HCT116 (cell line): ENCODE measurements around the gene PJA2. TPM values are rescaled to one million over a fixed set of nuclear protein-coding genes. Genes with fewer than 3 reads are reported as not detected.
A peak's percentile ranks its signal among the peaks of the same experiment; 100 is the strongest.

Experiments
- ATAC-seq: fragments of 200-7000 bp; cut with Tn5 transposase; 2 replicates; pipeline ENCODE4 v1.9.1; 2020; ENCODE audit warnings: mild to moderate bottlenecking, moderate library complexity
- Bru-seq: library from RNA; stranded (reverse); fragments of 400-500 nt; gene quantifications from one replicate; lab custom pipeline; 2021; lab: Mats Ljungman, UMichigan
- BruChase-seq, 2 experiments: library from RNA; stranded (reverse); fragments of 400-500 nt; gene quantifications; one replicate each; lab custom pipeline; 2021; lab: Mats Ljungman, UMichigan
- BruUV-seq: library from RNA; stranded (reverse); fragments of 400-500 nt; replicated peaks from 2 replicates; lab custom pipeline; 2021; lab: Mats Ljungman, UMichigan
- CTCF ChIA-PET: fragments of 300-600 bp; sonication (Branson Sonifier 250); formaldehyde crosslinking; loops from one replicate; lab custom pipeline; 2021; ENCODE audit warnings: antibody characterized with exemption; lab: Charles Lee
- POLR2A ChIA-PET: fragments of 300-600, 350-600 bp; sonication (Branson Sonifier 250); formaldehyde crosslinking; loops from one replicate; lab custom pipeline; 2021; ENCODE audit warnings: antibody characterized with exemption; lab: Charles Lee
- RAD21 ChIA-PET, 2 experiments: fragments of 300-600 bp; sonication (Branson Sonifier 250); formaldehyde crosslinking; loops; one replicate each; lab custom pipeline; 2023; ENCODE audit warnings: low total read pairs in 2 of 2; ENCODE audit not compliant: uncharacterized antibody in 2 of 2, unreplicated experiment in 2 of 2, low non-redundant PET in 1 of 2; lab: Charles Lee
- DNase-seq: peaks from one replicate; pipeline ENCODE4 v3.0.0-alpha.2; 2010; ENCODE audit warnings: low read depth, low spot score
- H2AFZ ChIP-seq: fragments of 200-600 bp; shearing (Covaris generic), sonication (generic); 2 replicates; pipeline ENCODE4 v1.6.1; 2017; ENCODE audit warnings: low read depth, mixed run types, mixed read lengths, antibody characterized with exemption, low read length; ENCODE audit not compliant: poor library complexity, severe bottlenecking
- H3K27ac ChIP-seq: 2 replicates; pipeline ENCODE4 v1.5.1; 2012; ENCODE audit warnings: low read depth, low read length
- H3K27me3 ChIP-seq: fragments of 200-600 bp; sonication (generic); 2 replicates; pipeline ENCODE4 v1.6.1; 2016; ENCODE audit warnings: mixed run types, low read length, mixed read lengths; ENCODE audit not compliant: insufficient read depth
- H3K36me3 ChIP-seq, 2 experiments: fragments of 200-500 bp in 1 of 2; fragments of 200-600 bp in 1 of 2; sonication (Bioruptor generic) in 1 of 2; sonication (generic) in 1 of 2; 2 replicates each; pipeline versions ENCODE4 v1.5.1 to v1.6.1; 2014 to 2016; ENCODE audit warnings: low read length in 2 of 2, inconsistent platforms in 1 of 2, mixed read lengths in 1 of 2, mixed run types in 1 of 2; ENCODE audit not compliant: insufficient read depth in 2 of 2, control insufficient read depth in 1 of 2
- H3K4me1 ChIP-seq, 2 experiments: fragments of 200-600 bp in 1 of 2; sonication (generic) in 1 of 2; 2 replicates each; pipeline versions ENCODE4 v1.5.1 to v1.6.1; 2012 to 2017; ENCODE audit warnings: low read length in 2 of 2, inconsistent platforms in 1 of 2, mild to moderate bottlenecking in 1 of 2, mixed read lengths in 1 of 2, mixed run types in 1 of 2, moderate library complexity in 1 of 2; ENCODE audit not compliant: insufficient read depth in 2 of 2, control insufficient read depth in 1 of 2
- H3K4me2 ChIP-seq: fragments of 200-600 bp; sonication (generic); 2 replicates; pipeline ENCODE4 v1.6.1; 2017; ENCODE audit warnings: mixed run types, low read length, mixed read lengths
- H3K4me3 ChIP-seq, 2 experiments: fragments of 200-600 bp in 1 of 2; sonication (generic) in 1 of 2; replicated peaks in 1 of 2; 2 replicates each; pipeline ENCODE4 v1.5.1; 2011 to 2016; ENCODE audit warnings: low read length in 2 of 2, control low read depth in 1 of 2, low read depth in 1 of 2, mild to moderate bottlenecking in 1 of 2, mixed read lengths in 1 of 2, mixed run types in 1 of 2
- H3K79me2 ChIP-seq: fragments of 200-600 bp; sonication (generic); 2 replicates; pipeline ENCODE4 v1.6.1; 2017; ENCODE audit warnings: mild to moderate bottlenecking, mixed run types, low read length, moderate library complexity, mixed read lengths; ENCODE audit not compliant: insufficient read depth
- H3K9ac ChIP-seq: fragments of 200-600 bp; sonication (generic); 2 replicates; pipeline ENCODE4 v1.6.1; 2016; ENCODE audit warnings: low read length, mixed read lengths
- H3K9me2 ChIP-seq: fragments of 200-600 bp; sonication (generic), shearing (Covaris generic); 2 replicates; pipeline ENCODE4 v1.6.1; 2017; ENCODE audit warnings: mixed run types, mild to moderate bottlenecking, moderate library complexity; ENCODE audit not compliant: insufficient read depth
- H3K9me3 ChIP-seq, 2 experiments: fragments of 200-500 bp in 1 of 2; fragments of 200-600 bp in 1 of 2; sonication (Bioruptor generic) in 1 of 2; sonication (generic) in 1 of 2; 2 replicates each; pipeline ENCODE4 v1.6.1; 2014 to 2017; ENCODE audit warnings: low read length in 2 of 2, mixed read lengths in 2 of 2, inconsistent platforms in 1 of 2, low read depth in 1 of 2, mild to moderate bottlenecking in 1 of 2, mixed run types in 1 of 2, moderate library complexity in 1 of 2; ENCODE audit not compliant: control insufficient read depth in 1 of 2, insufficient read depth in 1 of 2
- H4K20me1 ChIP-seq: fragments of 200-600 bp; sonication (generic), shearing (Covaris generic); 2 replicates; pipeline ENCODE4 v1.6.1; 2017; ENCODE audit warnings: mixed run types, mild to moderate bottlenecking, moderate library complexity; ENCODE audit not compliant: insufficient read depth
- CTCF ChIP-seq, 3 experiments: fragments of 200-600 bp in 1 of 3; sonication (generic) in 1 of 3; IDR thresholded peaks in 2 of 3; conservative IDR thresholded peaks in 1 of 3; 2 replicates each; pipeline ENCODE4 v1.5.1; 2012 to 2017; ENCODE audit warnings: low read depth in 2 of 3, low read length in 2 of 3, antibody characterized with exemption in 1 of 3, borderline replicate concordance in 1 of 3, control low read depth in 1 of 3, mild to moderate bottlenecking in 1 of 3, mixed read lengths in 1 of 3, mixed run types in 1 of 3, moderate library complexity in 1 of 3; ENCODE audit not compliant: insufficient read depth in 1 of 3
- EGR1 ChIP-seq: IDR thresholded peaks from 2 replicates; pipeline ENCODE4 v1.6.1; 2012; ENCODE audit warnings: low read depth
- ELF1 ChIP-seq: IDR thresholded peaks from 2 replicates; pipeline ENCODE4 v1.6.1; 2012; ENCODE audit warnings: low read depth, borderline replicate concordance
- MAX ChIP-seq: IDR thresholded peaks from 2 replicates; pipeline ENCODE4 v1.6.1; 2012
- POLR2A ChIP-seq: IDR thresholded peaks from 2 replicates; pipeline ENCODE4 v1.7.0; 2011; ENCODE audit warnings: borderline replicate concordance; ENCODE audit not compliant: insufficient read depth, insufficient read length; ENCODE audit errors: extremely low read depth
- POLR2AphosphoS5 ChIP-seq: IDR thresholded peaks from 2 replicates; pipeline ENCODE4 v1.6.1; 2011; ENCODE audit warnings: mild to moderate bottlenecking, low read depth, low read length, moderate library complexity
- REST ChIP-seq: IDR thresholded peaks from 2 replicates; pipeline ENCODE4 v1.6.1; 2012; ENCODE audit warnings: low read depth
- SIN3A ChIP-seq: IDR thresholded peaks from 2 replicates; pipeline ENCODE4 v1.6.1; 2012; ENCODE audit warnings: low read depth
- SP1 ChIP-seq: IDR thresholded peaks from 2 replicates; pipeline ENCODE4 v1.6.1; 2012; ENCODE audit warnings: low read depth
- SRF ChIP-seq: IDR thresholded peaks from 2 replicates; pipeline ENCODE4 v1.6.1; 2012; ENCODE audit warnings: low read depth
- TCF7L2 ChIP-seq: IDR thresholded peaks from 2 replicates; pipeline ENCODE4 v1.7.0; 2011; ENCODE audit warnings: borderline replicate concordance, inconsistent platforms; ENCODE audit not compliant: insufficient read depth, insufficient read length; ENCODE audit errors: extremely low read depth
- ZBTB33 ChIP-seq: IDR thresholded peaks from 2 replicates; pipeline ENCODE4 v1.6.1; 2011; ENCODE audit warnings: mild to moderate bottlenecking, low read length, moderate library complexity; ENCODE audit not compliant: insufficient replicate concordance; ENCODE audit errors: extremely low read depth
- intact Hi-C: fragments of 100-400 bp; cut with micrococcal nuclease; formaldehyde crosslinking; loops from 2 replicates; pipeline ENCODE4 v1.10.0; 2022
- long read RNA-seq: library from polyadenylated mRNA; unstranded; transcript quantifications from one replicate; pipeline ENCODE4 v2.0.0, GENCODE V29; 2021; ENCODE audit not compliant: unreplicated experiment
- polyA plus RNA-seq: library from polyadenylated mRNA; unstranded; fragments of >200 nt; gene quantifications from 2 replicates; pipeline ENCODE4 v1.2.1, GENCODE V29; 2012; ENCODE audit warnings: missing spikeins
- total RNA-seq: library from RNA; stranded (reverse); gene quantifications from one replicate; pipeline ENCODE4 v1.2.1, GENCODE V29; 2021; ENCODE audit not compliant: unreplicated experiment

Gene PJA2
- total RNA-seq (38.4 TPM), Bru-seq, nascent RNA (percentile 84 among the genes with signal in this experiment), BruChase-seq, experiment 1, labeled RNA remaining after a 6-hour chase (percentile 89 among the genes with signal in this experiment), BruChase-seq, experiment 2, labeled RNA remaining after a 2-hour chase (percentile 82 among the genes with signal in this experiment)
- polyA plus RNA-seq, result 19.9 and 20.1 TPM in 2 replicates
- long read RNA-seq, full-length matches to known transcripts, result 120 of 134 reads
- long read RNA-seq, partial matches to known transcripts, result 5 of 134 reads
- long read RNA-seq, other reads (novel, unspliced or antisense), result 9 of 134 reads

GRCh38 chr5:109409844-109410388, at the start of gene PJA2:
PJA2 (minus strand) TSS chr5:109409974; CDS start chr5:109383433, 26,541 bp downstream.
- no peaks in the 10 kb centered on the region for H3K27me3 ChIP-seq
- no TSS peak for BruUV-seq
- ChIA-PET RAD21 (interaction anchor here in 1 of 2 experiments (0.7 kb wide), 1 partner anchor 109 kb away, joined by 3 read pairs; no protein-coding TSS in a partner anchor), POLR2A (interaction anchor here (0.6 to 0.7 kb wide), 3 partner anchors 10 to 562 kb away, joined by 3 to 4 read pairs (median 3); no protein-coding TSS in a partner anchor), CTCF (no interaction called here)
- peak; percentile 99 for DNase-seq
- H3K4me3 ChIP-seq, result peak within 1 kb of the TSS; percentile 88 to 90
- peak within 1 kb of the TSS; percentile 88 for H3K4me2 ChIP-seq
- peak; percentile 68 for TF ChIP-seq POLR2A
- peak; percentile 92 for TF ChIP-seq SP1
- TF ChIP-seq SIN3A, result peak; percentile 74; the same call in 1 of the 2 replicates
- peak; percentile 66 for TF ChIP-seq POLR2AphosphoS5
- no peak for TF ChIP-seq ELF1
- TF ChIP-seq TCF7L2, result no peak
- 0 out of 6 replicates have a peak, but pooled peaks of 1 of the 3 experiments have one; percentile 13 for TF ChIP-seq CTCF (IDR thresholded peaks at IDR 0.05 in 2 of 3, conservative IDR thresholded peaks at IDR 0.05 in 1 of 3; ENCODE audit: borderline replicate concordance in 1 of 3, insufficient read depth in 1 of 3, low read depth in 2 of 3, low read length in 2 of 3)
- TF ChIP-seq REST, result no peak
- 0 out of 2 replicates have a peak, but pooled peaks have one; percentile 65 for TF ChIP-seq SRF
- no peak for TF ChIP-seq ZBTB33
- peak; percentile 87 for TF ChIP-seq EGR1
- peak; percentile 39 for TF ChIP-seq MAX
- H4K20me1 ChIP-seq, result no peaks in the 10 kb centered on the region
- peak; percentile 93 for ATAC-seq
- peak within 1 kb of the TSS; percentile 96 for H2AFZ ChIP-seq
- H3K4me1 ChIP-seq, result peaks cover 17 to 36% of the 10 kb centered on the region in 2 experiments
- no peaks in the 10 kb centered on the region for H3K36me3 ChIP-seq
- peak within 1 kb of the TSS; percentile 76 for H3K9ac ChIP-seq
- no peaks in the 10 kb centered on the region for H3K9me3 ChIP-seq
- H3K27ac ChIP-seq, result peak within 1 kb of the TSS; percentile 87
- no peaks in the 10 kb centered on the region for H3K9me2 ChIP-seq
- H3K79me2 ChIP-seq, result peaks cover 42% of the 10 kb centered on the region
- intact Hi-C loops, result loop anchor here (1.0 kb wide), 1 partner anchor 30 kb away; no protein-coding TSS in a partner anchor
